Keratinocyte (primary cell): ENCODE measurements around the gene MALRD1. TPM values are rescaled to one million over a fixed set of nuclear protein-coding genes. Genes with fewer than 3 reads are reported as not detected.

Source experiments
- DNase-seq: peaks from one replicate; pipeline ENCODE4 v3.0.0-alpha.2; 2011; ENCODE audit warnings: low read depth, missing footprints, low spot score
- FAIRE-seq: peaks from 2 replicates; lab custom pipeline; 2011; peaks lifted over from hg19 to GRCh38; lab: Jason Lieb, UNC
- H2AFZ ChIP-seq: 2 replicates; pipeline ENCODE4 v1.6.0; 2012; ENCODE audit warnings: low read length, control low read depth, inconsistent platforms; ENCODE audit not compliant: control insufficient read depth
- H3K27ac ChIP-seq: 2 replicates; pipeline ENCODE4 v1.5.1; 2011; ENCODE audit warnings: low read length; ENCODE audit not compliant: control insufficient read depth, insufficient read depth
- H3K27me3 ChIP-seq: 3 replicates; pipeline ENCODE4 v1.6.0; 2011; ENCODE audit warnings: low read length; ENCODE audit not compliant: control insufficient read depth, insufficient read depth; ENCODE audit errors: extremely low read depth
- H3K36me3 ChIP-seq, 2 experiments: 2 replicates in 1 of 2; 3 replicates in 1 of 2; pipeline ENCODE4 v1.5.1; 2011; ENCODE audit warnings: low read length in 2 of 2, mild to moderate bottlenecking in 1 of 2; ENCODE audit not compliant: control insufficient read depth in 2 of 2, insufficient read depth in 2 of 2; ENCODE audit errors: extremely low read depth in 1 of 2
- H3K4me1 ChIP-seq: 3 replicates; pipeline ENCODE4 v1.5.1; 2011; ENCODE audit warnings: low read length; ENCODE audit not compliant: control insufficient read depth, insufficient read depth; ENCODE audit errors: extremely low read depth
- H3K4me2 ChIP-seq: 3 replicates; pipeline ENCODE4 v1.6.0; 2011; ENCODE audit warnings: low read depth, low read length; ENCODE audit not compliant: control insufficient read depth, insufficient read depth; ENCODE audit errors: extremely low read depth
- H3K4me3 ChIP-seq, 3 experiments: fragments of 200-600 bp in 1 of 3; sonication (generic) in 1 of 3; 2 replicates in 2 of 3; 3 replicates in 1 of 3; pipeline ENCODE4 v1.5.1; 2011 to 2016; ENCODE audit warnings: low read length in 3 of 3, mild to moderate bottlenecking in 3 of 3, control low read depth in 2 of 3, inconsistent platforms in 1 of 3, low read depth in 1 of 3, mixed read lengths in 1 of 3, mixed run types in 1 of 3, moderate library complexity in 1 of 3; ENCODE audit not compliant: control insufficient read depth in 2 of 3, insufficient read depth in 2 of 3; ENCODE audit errors: extremely low read depth in 1 of 3
- H3K79me2 ChIP-seq: 2 replicates; pipeline ENCODE4 v1.6.0; 2012; ENCODE audit warnings: low read length; ENCODE audit not compliant: control insufficient read depth, insufficient read depth
- H3K9ac ChIP-seq: 3 replicates; pipeline ENCODE4 v1.6.0; 2011; ENCODE audit warnings: low read length; ENCODE audit not compliant: control insufficient read depth, insufficient read depth; ENCODE audit errors: extremely low read depth
- H3K9me1 ChIP-seq: 3 replicates; pipeline ENCODE4 v1.6.0; 2011; ENCODE audit warnings: low read length; ENCODE audit not compliant: control insufficient read depth, insufficient read depth; ENCODE audit errors: extremely low read depth
- H3K9me3 ChIP-seq: 2 replicates; pipeline ENCODE4 v1.5.1; 2012; ENCODE audit warnings: low read depth, low read length; ENCODE audit not compliant: control insufficient read depth
- H4K20me1 ChIP-seq: 3 replicates; pipeline ENCODE4 v1.6.0; 2011; ENCODE audit warnings: low read length; ENCODE audit not compliant: control insufficient read depth, insufficient read depth; ENCODE audit errors: extremely low read depth
- EZH2 ChIP-seq: IDR thresholded peaks from one replicate; pipeline ENCODE4 v1.6.1; 2012; ENCODE audit warnings: inconsistent platforms, mild to moderate bottlenecking, low read length, moderate library complexity
- dilution Hi-C: fragments of 300-500 bp; cut with MboI; formaldehyde crosslinking; loops from one replicate; pipeline ENCODE4 v1.7.0; 2020; ENCODE audit warnings: low sequenced_read_pairs; ENCODE audit not compliant: extremely low pct_ligation_motif_present
- polyA plus RNA-seq, 5 experiments: library from polyadenylated mRNA; depleted of rRNA in 3 of 5; stranded (reverse) in 3 of 5; stranded (forward) in 1 of 5; unstranded in 1 of 5; fragments of >200 nt; gene quantifications; 1 replicate in 1 of 5; 2 replicates in 3 of 5; 3 replicates in 1 of 5; pipeline versions ENCODE4 v1.2.1 to v1.2.3, GENCODE V29; 2011 to 2012; ENCODE audit warnings: missing spikeins in 2 of 5, low read depth in 1 of 5, low replicate concordance in 1 of 5
- TF ChIP-seq, protein P1 (sequence below), 3 experiments: IDR thresholded peaks in 1 of 3; conservative IDR thresholded peaks in 1 of 3; optimal IDR thresholded peaks in 1 of 3; 2 replicates in 2 of 3; 3 replicates in 1 of 3; pipeline versions ENCODE3 to v1.5.1; 2011; ENCODE audit warnings: low read length in 3 of 3, mild to moderate bottlenecking in 3 of 3, moderate library complexity in 2 of 3, control low read depth in 1 of 3, inconsistent platforms in 1 of 3; ENCODE audit not compliant: insufficient read depth in 2 of 3; ENCODE audit errors: extremely low read depth in 1 of 3

The MALRD1 gene
- polyA plus RNA-seq, 1 donor (not counting 4 experiments of a cell fraction or from before 2014, with no cell fraction given) = not detected

DNA sequence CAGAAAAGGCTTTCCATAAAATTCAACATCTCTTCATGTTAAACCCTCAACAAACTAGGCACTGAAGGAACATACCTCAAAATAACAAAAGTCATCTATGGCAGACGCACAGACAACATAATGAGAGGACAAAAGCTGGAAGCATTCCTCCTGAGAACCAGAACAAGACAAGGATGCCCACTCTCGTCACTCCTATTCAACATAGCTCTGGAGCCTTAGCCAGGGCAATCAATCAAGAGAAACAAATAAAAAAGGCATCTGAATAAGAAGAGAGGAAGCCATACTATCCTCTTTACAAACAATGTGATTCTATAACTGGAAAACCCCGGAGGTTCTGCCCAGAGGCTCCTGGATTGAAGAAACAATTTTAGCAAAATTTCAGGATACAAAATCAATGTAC, 251.0 kb downstream of the MALRD1 start:
- H3K4me2 ChIP-seq = no peak overlapping the region
- peaks cover 11% of the 10 kb centered on the region for H3K4me1 ChIP-seq
- no peak overlapping the region for H3K27ac ChIP-seq
- no peaks in the 10 kb centered on the region for H4K20me1 ChIP-seq
- TF ChIP-seq, protein P1, sequence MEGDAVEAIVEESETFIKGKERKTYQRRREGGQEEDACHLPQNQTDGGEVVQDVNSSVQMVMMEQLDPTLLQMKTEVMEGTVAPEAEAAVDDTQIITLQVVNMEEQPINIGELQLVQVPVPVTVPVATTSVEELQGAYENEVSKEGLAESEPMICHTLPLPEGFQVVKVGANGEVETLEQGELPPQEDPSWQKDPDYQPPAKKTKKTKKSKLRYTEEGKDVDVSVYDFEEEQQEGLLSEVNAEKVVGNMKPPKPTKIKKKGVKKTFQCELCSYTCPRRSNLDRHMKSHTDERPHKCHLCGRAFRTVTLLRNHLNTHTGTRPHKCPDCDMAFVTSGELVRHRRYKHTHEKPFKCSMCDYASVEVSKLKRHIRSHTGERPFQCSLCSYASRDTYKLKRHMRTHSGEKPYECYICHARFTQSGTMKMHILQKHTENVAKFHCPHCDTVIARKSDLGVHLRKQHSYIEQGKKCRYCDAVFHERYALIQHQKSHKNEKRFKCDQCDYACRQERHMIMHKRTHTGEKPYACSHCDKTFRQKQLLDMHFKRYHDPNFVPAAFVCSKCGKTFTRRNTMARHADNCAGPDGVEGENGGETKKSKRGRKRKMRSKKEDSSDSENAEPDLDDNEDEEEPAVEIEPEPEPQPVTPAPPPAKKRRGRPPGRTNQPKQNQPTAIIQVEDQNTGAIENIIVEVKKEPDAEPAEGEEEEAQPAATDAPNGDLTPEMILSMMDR (optimal IDR thresholded peaks at IDR 0.05 in 1 of 3, IDR thresholded peaks at IDR 0.05 in 1 of 3, conservative IDR thresholded peaks at IDR 0.05 in 1 of 3; ENCODE audit: extremely low read depth in 1 of 3, insufficient read depth in 2 of 3, low read length in 3 of 3) = no peak
- no peak overlapping the region for H3K9ac ChIP-seq
- no peaks in the 10 kb centered on the region for H3K9me1 ChIP-seq
- H3K79me2 ChIP-seq = no peaks in the 10 kb centered on the region
- no peaks in the 10 kb centered on the region for H3K36me3 ChIP-seq
- H2AFZ ChIP-seq = no peak overlapping the region
- no peaks in the 10 kb centered on the region for H3K9me3 ChIP-seq
- H3K4me3 ChIP-seq = no peak overlapping the region
- H3K27me3 ChIP-seq = no peaks in the 10 kb centered on the region
- FAIRE-seq (no peak), DNase-seq (no peak)
- dilution Hi-C loops = no loop called here

DNA sequence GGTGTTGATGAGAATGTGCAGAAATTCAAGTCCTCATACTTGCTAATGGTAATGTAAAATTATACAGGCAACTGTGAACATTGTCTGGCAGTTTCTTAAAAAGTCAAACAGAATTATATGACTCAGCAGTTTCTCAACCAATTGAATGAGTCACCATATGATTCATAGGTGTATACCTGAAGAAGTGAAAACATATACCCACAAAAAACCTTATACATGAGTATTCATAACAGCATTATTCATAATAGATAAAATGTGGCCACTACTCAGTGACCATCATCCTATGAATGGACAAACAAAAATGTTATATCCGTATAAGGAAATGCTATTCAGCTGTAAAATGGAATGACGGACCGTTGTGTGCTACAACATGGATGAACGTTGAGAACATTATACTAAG, 253.5 kb downstream of the MALRD1 start:
- peak; percentile 41 for FAIRE-seq

More for the DNA sequence above, 253.5 kb downstream of the MALRD1 start:
- no peak overlapping the region for H3K4me3 ChIP-seq
- no peak for TF ChIP-seq EZH2
- TF ChIP-seq, protein P1 (optimal IDR thresholded peaks at IDR 0.05 in 1 of 3, IDR thresholded peaks at IDR 0.05 in 1 of 3, conservative IDR thresholded peaks at IDR 0.05 in 1 of 3; ENCODE audit: extremely low read depth in 1 of 3, insufficient read depth in 2 of 3, low read length in 3 of 3) = no peak
- H2AFZ ChIP-seq = no peak overlapping the region
- no peaks in the 10 kb centered on the region for H4K20me1 ChIP-seq
- peaks cover 11% of the 10 kb centered on the region for H3K4me1 ChIP-seq
- dilution Hi-C loops = no loop called here
- H3K9ac ChIP-seq = no peak overlapping the region
- no peaks in the 10 kb centered on the region for H3K27me3 ChIP-seq
- DNase-seq = peak; percentile 61
- no peaks in the 10 kb centered on the region for H3K9me3 ChIP-seq
- H3K27ac ChIP-seq = peak overlapping the region; percentile 17
- H3K4me2 ChIP-seq = peak overlapping the region; percentile 12
- no peaks in the 10 kb centered on the region for H3K9me1 ChIP-seq
- no peaks in the 10 kb centered on the region for H3K79me2 ChIP-seq
- no peaks in the 10 kb centered on the region for H3K36me3 ChIP-seq
